GM18507 (cell line): ENCODE measurements around the gene CDY1B.
"Not testable (repeated sequence)": the region's sequence is repeated elsewhere in the genome, so short reads cannot be mapped to it uniquely, and the experiment has no call there.

ENCODE experiments used
- DNase-seq: peaks from one replicate; pipeline ENCODE4 v3.0.0; 2011; ENCODE audit warnings: low read depth; ENCODE audit not compliant: insufficient read length; ENCODE audit errors: extremely low spot score
- FAIRE-seq: peaks from 2 replicates; lab custom pipeline; 2011; peaks lifted over from hg19 to GRCh38; lab: Jason Lieb, UNC

Gene CDY1B

GRCh38 chrY:24047919-24048318 lies at the start of gene CDY1B:
TSS of gene CDY1B (minus strand) at chrY:24048019. CDS start at chrY:24047688, 331 bp downstream.
- DNase-seq, FAIRE-seq: not testable (repeated sequence)

- DNase-seq, FAIRE-seq: not testable (repeated sequence)
Measured at GRCh38 chrY:24049525-24049924, 1.7 kb upstream of the CDY1B start.

GRCh38 chrY:24043209-24043608 lies 4.6 kb downstream of the CDY1B start:
- not testable (repeated sequence) for FAIRE-seq, DNase-seq

GRCh38 chrY:24039008-24039718 lies 8.7 kb downstream of the CDY1B start:
- not testable (repeated sequence) for DNase-seq, FAIRE-seq

- not testable (repeated sequence) for FAIRE-seq, DNase-seq
Measured at GRCh38 chrY:24026212-24027103, 21.4 kb downstream of the CDY1B start.
